ENCODE measurements around the gene USP49.

USP49 gene

DNA sequence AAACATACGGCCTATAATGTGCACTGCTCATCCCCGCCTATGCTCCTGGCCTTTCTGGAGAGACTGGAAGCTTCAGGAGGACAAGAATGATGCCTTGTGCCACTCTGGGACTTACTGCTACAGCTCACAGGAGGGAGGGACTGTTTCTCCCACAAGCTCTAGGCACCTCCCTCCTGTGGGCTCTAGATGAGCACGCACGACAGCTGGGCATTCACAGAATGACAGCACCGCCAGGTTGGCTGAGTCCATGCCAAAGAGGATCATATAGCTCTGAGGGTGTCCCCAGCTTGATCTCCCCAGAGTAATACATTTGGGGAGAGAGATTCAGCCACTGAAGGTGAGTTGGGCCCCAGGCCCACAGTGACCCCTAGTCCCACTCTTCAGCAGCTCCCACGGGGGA is 137.9 kb downstream of the USP49 start:
- no peak for DNase-seq (ENCODE audit: low spot score)

- DNase-seq (ENCODE audit: low spot score): no peak
Measured at GRCh38 chr6:41756354-41756753, 138.8 kb downstream of the USP49 start.

GRCh38 chr6:41755895-41756294 is 139.3 kb downstream of the USP49 start:
- no peak for DNase-seq (ENCODE audit: low spot score)

- DNase-seq (ENCODE audit: low spot score): no peak
Measured at GRCh38 chr6:41750374-41750773, 144.8 kb downstream of the USP49 start.

DNA sequence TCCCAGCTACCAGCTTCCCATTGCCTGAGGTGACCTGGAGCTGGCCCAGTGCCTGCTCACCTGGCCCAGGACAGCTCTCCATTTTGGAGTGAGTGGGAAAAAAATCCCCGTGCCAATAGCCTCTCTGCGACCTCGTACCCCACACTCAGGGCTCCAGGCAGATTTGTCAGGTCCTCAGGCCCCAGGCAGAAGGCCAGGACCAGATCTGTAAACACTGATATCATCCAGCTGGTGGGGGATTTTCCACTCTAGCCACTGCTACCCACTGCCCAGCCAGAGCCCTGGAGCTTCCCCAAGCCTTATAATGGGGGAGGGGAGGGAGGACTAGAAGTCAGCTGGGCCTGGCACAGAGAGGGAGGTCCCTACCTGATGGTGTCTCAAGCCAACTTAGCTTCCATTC is 146.6 kb downstream of the USP49 start:
- no peak for DNase-seq (ENCODE audit: low spot score)

DNA sequence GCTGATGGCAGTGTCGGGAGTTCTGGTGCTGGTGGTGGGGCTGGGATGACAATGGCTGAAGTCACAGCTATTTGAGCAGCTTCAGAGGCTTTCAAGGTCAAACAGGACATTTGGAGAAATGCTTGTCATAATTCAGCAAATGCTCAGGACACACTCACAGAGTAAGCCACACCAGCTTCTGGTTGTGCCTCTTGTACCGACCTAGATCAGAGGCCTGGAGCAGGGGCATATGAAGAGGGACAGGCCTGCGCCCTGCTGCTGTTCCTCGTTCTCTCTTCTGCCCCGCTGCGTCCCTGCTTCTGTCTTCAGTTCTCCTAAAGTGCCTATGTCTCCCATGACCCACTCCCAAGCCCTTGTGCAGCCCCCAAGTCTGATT is 147.1 kb downstream of the USP49 start:
- no peak for DNase-seq (ENCODE audit: low spot score)

- no peak for DNase-seq (ENCODE audit: low spot score)
Measured at GRCh38 chr6:41747256-41748101, 147.7 kb downstream of the USP49 start, which contains the start of gene PGC. Gene PGC, minus strand, starts transcription at chr6:41747397. Its CDS starts 63 bp downstream, at chr6:41747334.

DNA sequence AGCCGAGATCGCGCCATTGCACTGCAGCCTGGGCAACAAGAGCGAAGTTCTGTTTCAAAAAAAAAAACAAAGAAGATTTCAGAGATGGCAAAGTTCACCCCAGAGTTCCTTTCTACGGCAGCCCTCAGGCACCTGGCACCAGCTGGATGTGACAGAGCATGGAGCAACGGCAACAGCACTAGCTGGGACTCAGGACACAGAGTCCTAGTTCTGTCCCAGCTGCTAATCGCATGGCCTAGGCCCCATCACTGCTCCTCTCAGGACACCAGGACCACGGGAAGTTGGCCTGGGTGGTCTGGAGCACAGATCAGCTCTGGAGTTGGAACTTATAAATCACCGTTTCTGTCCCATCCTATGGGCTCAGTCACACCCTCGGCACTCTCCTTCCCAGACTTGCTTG is 149.1 kb downstream of the USP49 start:
- DNase-seq (ENCODE audit: low spot score): no peak

GRCh38 chr6:41744236-41744787 is 150.9 kb downstream of the USP49 start:
- DNase-seq (ENCODE audit: low spot score): no peak

GRCh38 chr6:41743406-41744235 is 151.6 kb downstream of the USP49 start:
- DNase-seq (ENCODE audit: low spot score): no peak

GRCh38 chr6:41741625-41742490 is 153.3 kb downstream of the USP49 start:
- DNase-seq (ENCODE audit: low spot score): peak; percentile 83

DNA sequence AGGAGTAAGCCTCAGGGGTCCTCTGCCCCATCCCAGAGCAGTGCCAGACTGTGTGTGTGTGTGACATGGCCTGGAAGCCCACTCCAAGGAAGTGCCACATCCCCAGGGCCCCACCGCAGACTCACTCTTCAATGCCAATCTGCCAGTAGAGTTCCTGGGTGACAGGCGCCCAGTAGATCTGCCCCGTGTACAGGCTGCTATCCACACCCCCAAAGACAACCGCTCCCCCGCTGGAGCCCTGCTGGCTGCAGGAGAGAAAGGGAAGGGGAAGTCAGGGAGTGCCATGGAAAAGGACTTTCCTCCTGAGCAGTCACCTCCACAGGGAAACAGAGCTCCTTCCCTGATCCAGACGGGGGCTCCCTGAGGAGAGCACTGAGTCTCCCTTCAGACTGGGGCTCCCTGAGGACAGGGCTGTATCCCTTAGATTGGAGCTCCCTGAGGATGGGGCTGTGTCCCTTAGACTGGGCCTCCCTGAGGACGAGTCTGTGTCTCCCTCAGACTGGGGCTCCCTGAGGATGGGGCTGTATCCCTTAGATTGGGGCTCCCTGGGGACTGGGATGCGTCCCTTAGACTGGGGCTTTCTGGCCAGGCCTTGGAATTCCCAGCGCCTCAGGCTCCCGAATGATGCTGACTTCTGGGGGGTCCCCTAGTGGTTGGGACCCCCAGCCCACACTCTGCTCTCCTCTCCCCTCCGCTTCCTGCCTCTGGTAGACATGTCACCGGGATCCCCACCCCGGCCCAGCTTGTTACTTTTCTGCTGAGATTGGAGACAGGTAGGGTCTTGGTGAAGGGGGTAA is 154.6 kb downstream of the USP49 start:
- no peak for DNase-seq (ENCODE audit: low spot score)
